Psoas muscle (tissue), 8 donors: Measurements from ENCODE around the gene MST1. TPM values are rescaled to one million over a fixed set of nuclear protein-coding genes. Genes with fewer than 3 reads are reported as not detected.

Experiments
- ATAC-seq, 4 donors: fragments of 200-7000 bp; cut with Tn5 transposase; one replicate each; pipeline ENCODE4 v1.9.1; 2020; ENCODE audit warnings: moderate library complexity in 3 of 4, mild to moderate bottlenecking in 2 of 4
- DNase-seq, 2 donors: peaks; one replicate each; pipeline ENCODE4 v3.0.0-alpha.2; 2020
- H3K27ac ChIP-seq: fragments of 200-600 bp; one replicate; pipeline ENCODE4 v1.8.0; 2022
- H3K27me3 ChIP-seq, 3 donors: fragments of 200-600 bp in 1 of 3; one replicate each; pipeline versions ENCODE4 v1.6.1 to v1.8.0; 2013 to 2022; ENCODE audit warnings: low read length in 2 of 3, mild to moderate bottlenecking in 2 of 3, moderate library complexity in 1 of 3; ENCODE audit not compliant: insufficient read depth in 3 of 3
- H3K36me3 ChIP-seq, 2 donors: fragments of 200-600 bp in 1 of 2; one replicate each; pipeline versions ENCODE4 v1.6.1 to v1.8.0; 2013 to 2022; ENCODE audit warnings: low read depth in 1 of 2, mild to moderate bottlenecking in 1 of 2, moderate library complexity in 1 of 2; ENCODE audit not compliant: insufficient read depth in 1 of 2
- H3K4me1 ChIP-seq: fragments of 200-600 bp; one replicate; pipeline ENCODE4 v1.8.0; 2022
- H3K4me3 ChIP-seq: fragments of 200-600 bp; one replicate; pipeline ENCODE4 v1.8.0; 2022; ENCODE audit warnings: mild to moderate bottlenecking
- H3K9me3 ChIP-seq: fragments of 200-600 bp; one replicate; pipeline ENCODE4 v1.8.0; 2022
- CTCF ChIP-seq: fragments of 200-600 bp; IDR thresholded peaks from one replicate; pipeline ENCODE4 v1.8.0; 2022; ENCODE audit warnings: antibody characterized with exemption
- WGBS, 3 donors: extraction: QIAGEN DNeasy Blood & Tissue Kit; methylation state at CpG; one replicate each; pipeline versions ENCODE4 v1.1.6 to v1.1.7; 2013; 5-methylcytosine and 5-hydroxymethylcytosine counted together
- intact Hi-C, 2 donors: fragments of 100-400 bp; cut with DNase I; formaldehyde crosslinking; loops; one replicate each; pipeline versions ENCODE4 v1.11.0 to v1.14.2; 2022
- polyA plus RNA-seq, 3 donors: library from polyadenylated mRNA; stranded (reverse); fragments of 200-250 nt; gene quantifications; one replicate each; pipeline ENCODE4 v1.2.3, GENCODE V29; 2013
- total RNA-seq, 4 donors: library from RNA; stranded (reverse); fragmentation: NEBNext Ultra II Directional in 2 of 4; extraction: Animal tissue kit (Norgen Biotek cat#: 25700) in 2 of 4; gene quantifications; one replicate each; pipeline versions ENCODE4 v1.2.1 to v1.2.4, GENCODE V29; 2021 to 2023
- donor health status: healthy with polysubstance abuse.
- donor health status: DM: no; HTN: no; CAD: no; lungs with moderate emphysema.
- donor health status: Bipolar disorder and iron deficiency.
- donor health status: healthy.
- donor health status: DM: yes; HTN: yes; CAD: no.
- donor health status: DM: no; HTN: no; CAD: no.
- donor health status: DM: no; HTN: no; CAD: no.
- donor health status: DM: yes; HTN: yes; CAD: no.

The MST1 gene
- total and polyA plus RNA-seq, 7 donors = 1.4 to 7.0 (median 3.2) TPM

- Histone ChIP-seq H3K9me3 (no peaks in the 10 kb centered on the region), H3K27ac (peak overlapping the region; percentile 95), H3K36me3 (peaks cover 8 to 30% of the 10 kb centered on the region in 2 donors), H3K27me3 (no peaks in the 10 kb centered on the region), H3K4me3 (peak overlapping the region; percentile 86), H3K4me1 (peaks cover 20% of the 10 kb centered on the region)
- DNase-seq = no peak
- peak in 1 of 4 donors; percentile 0 for ATAC-seq
- no peak for TF ChIP-seq CTCF
- intact Hi-C loops = no loop called here
- WGBS, 3 donors = 20 to 39% (median 29%) methylated on average over 14 to 17 of the region's 17 CpGs
Observed at GRCh38 chr3:49673121-49673714, 16.1 kb downstream of the MST1 start.

- DNase-seq = peak; percentile 59 to 82
- H3K27ac ChIP-seq = peak overlapping the region; percentile 5
Observed at GRCh38 chr3:49671291-49672288, 17.7 kb downstream of the MST1 start.

GRCh38 chr3:49670940-49671290 lies 18.4 kb downstream of the MST1 start:
- Histone ChIP-seq H3K4me1 (peaks cover 15% of the 10 kb centered on the region), H3K36me3 (peaks cover under 1 to 7% of the 10 kb centered on the region in 2 donors), H3K9me3 (no peaks in the 10 kb centered on the region), H3K27ac (no peak overlapping the region), H3K27me3 (no peaks in the 10 kb centered on the region), H3K4me3 (no peak overlapping the region)
- 65 to 69% (median 68%) methylated on average over 6 of the region's 6 CpGs for WGBS, 3 donors
- intact Hi-C loops = loop anchor here (1.0 to 2.0 kb wide), 2 partner anchors 130 to 132 kb away; no protein-coding TSS in a partner anchor
- ATAC-seq (no peak), DNase-seq (no peak)
- no peak for TF ChIP-seq CTCF

More at GRCh38 chr3:49671291-49672288, 17.7 kb downstream of the MST1 start:
- peak; percentile 77 for TF ChIP-seq CTCF
- H3K36me3 ChIP-seq = peaks cover 7 to 13% of the 10 kb centered on the region in 2 donors
- 41 to 47% (median 46%) methylated on average over 11 of the region's 11 CpGs for WGBS, 3 donors
- intact Hi-C loops = loop anchor here in 1 of 2 donors (2.0 kb wide), 1 partner anchor 131 kb away; no protein-coding TSS in a partner anchor
- H3K27me3 ChIP-seq = no peaks in the 10 kb centered on the region
- no peaks in the 10 kb centered on the region for H3K9me3 ChIP-seq
- ATAC-seq = peak; percentile 24 to 48 (median 40)
- peaks cover 20% of the 10 kb centered on the region for H3K4me1 ChIP-seq
- H3K4me3 ChIP-seq = no peak overlapping the region

- no peak overlapping the region for H3K27ac ChIP-seq
- no peaks in the 10 kb centered on the region for H3K9me3 ChIP-seq
- WGBS, 3 donors = 10 to 48% (median 30%) methylated on average over 3 of the region's 3 CpGs
- intact Hi-C loops = no loop called here
- no peaks in the 10 kb centered on the region for H3K27me3 ChIP-seq
- no peaks in the 10 kb centered on the region for H3K36me3 ChIP-seq
- H3K4me1 ChIP-seq = peaks cover 6% of the 10 kb centered on the region
- DNase-seq = no peak
- H3K4me3 ChIP-seq = no peak overlapping the region
- ATAC-seq = no peak
- no peak for TF ChIP-seq CTCF
Observed at GRCh38 chr3:49669352-49669751, 19.9 kb downstream of the MST1 start.
